ENCODE data around the gene OLFML2A.

OLFML2A gene

GRCh38 chr9:124781967-124782660 lies 5.2 kb downstream of the OLFML2A start:
- H3K27me3 ChIP-seq (ENCODE audit: control insufficient read depth, insufficient read depth, low read length): no peaks in the 10 kb centered on the region
- peaks cover 13% of the 10 kb centered on the region for H3K4me1 ChIP-seq (ENCODE audit: control insufficient read depth, insufficient read depth, low read length)
- H3K36me3 ChIP-seq (ENCODE audit: control insufficient read depth, insufficient read depth, low read length): no peaks in the 10 kb centered on the region
- H3K9me3 ChIP-seq (ENCODE audit: control insufficient read depth, insufficient read depth, low read length): no peaks in the 10 kb centered on the region
- H3K9ac ChIP-seq (ENCODE audit: low read depth, low read length): no peak overlapping the region
- no peak overlapping the region for H3K4me3 ChIP-seq (ENCODE audit: low read depth, low read length)

DNA sequence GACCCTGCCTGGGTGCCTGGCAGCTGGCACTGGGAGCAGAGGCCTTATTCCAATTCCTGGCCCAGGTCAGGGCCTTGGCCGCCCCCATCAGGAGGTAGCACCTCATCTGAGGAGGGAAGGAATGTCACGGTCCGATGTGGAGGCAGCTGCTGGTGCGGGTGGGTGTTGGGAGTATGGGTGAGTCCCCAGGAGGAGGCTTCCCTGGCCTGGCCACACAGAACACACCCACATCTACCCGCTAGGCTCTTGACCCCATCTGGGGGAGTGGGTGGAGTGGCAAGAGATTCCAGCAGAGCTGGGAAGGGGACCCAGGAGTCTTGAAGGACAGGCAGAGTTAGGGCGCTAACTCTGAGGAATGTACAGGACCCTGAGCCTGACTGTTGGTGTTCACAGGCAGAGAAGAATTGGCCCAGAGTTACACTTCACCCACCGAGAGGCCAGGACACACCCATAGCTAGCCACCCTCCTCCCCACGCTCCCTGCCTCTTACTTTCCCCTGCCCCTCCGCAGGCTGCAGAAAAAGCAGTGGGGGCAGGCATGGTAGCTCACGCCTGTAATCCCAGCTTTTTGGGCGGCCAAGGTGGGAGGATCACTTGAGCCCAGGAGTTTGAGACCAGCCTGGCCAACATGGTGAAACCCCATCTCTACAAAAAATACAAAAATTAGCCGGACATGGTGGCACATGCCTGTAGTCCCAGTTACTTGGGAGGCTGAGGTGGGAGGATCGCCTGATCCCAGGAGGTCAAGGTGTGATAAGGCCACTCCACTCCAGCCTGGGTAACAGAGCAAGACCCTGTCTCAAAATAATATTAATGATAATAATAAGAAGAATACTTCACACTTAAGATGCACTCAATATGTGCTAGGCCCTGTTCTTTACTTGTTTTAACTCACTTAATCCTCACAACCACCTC lies 6.0 kb downstream of the OLFML2A start:
- Histone ChIP-seq H3K4me3 (ENCODE audit: low read depth, low read length) (no peak overlapping the region), H3K9ac (ENCODE audit: low read depth, low read length) (no peak overlapping the region), H3K36me3 (ENCODE audit: control insufficient read depth, insufficient read depth, low read length) (no peaks in the 10 kb centered on the region), H3K9me3 (ENCODE audit: control insufficient read depth, insufficient read depth, low read length) (no peaks in the 10 kb centered on the region), H3K27me3 (ENCODE audit: control insufficient read depth, insufficient read depth, low read length) (no peaks in the 10 kb centered on the region), H3K4me1 (ENCODE audit: control insufficient read depth, insufficient read depth, low read length) (peaks cover 13% of the 10 kb centered on the region)

- Histone ChIP-seq H3K4me3 (ENCODE audit: low read depth, low read length) (no peak overlapping the region), H3K9ac (ENCODE audit: low read depth, low read length) (no peak overlapping the region), H3K4me1 (ENCODE audit: control insufficient read depth, insufficient read depth, low read length) (peaks cover 12% of the 10 kb centered on the region), H3K36me3 (ENCODE audit: control insufficient read depth, insufficient read depth, low read length) (no peaks in the 10 kb centered on the region), H3K9me3 (ENCODE audit: control insufficient read depth, insufficient read depth, low read length) (no peaks in the 10 kb centered on the region), H3K27me3 (ENCODE audit: control insufficient read depth, insufficient read depth, low read length) (no peaks in the 10 kb centered on the region)
These were observed 6.9 kb downstream of the OLFML2A start for GRCh38 chr9:124783830-124784229.

DNA sequence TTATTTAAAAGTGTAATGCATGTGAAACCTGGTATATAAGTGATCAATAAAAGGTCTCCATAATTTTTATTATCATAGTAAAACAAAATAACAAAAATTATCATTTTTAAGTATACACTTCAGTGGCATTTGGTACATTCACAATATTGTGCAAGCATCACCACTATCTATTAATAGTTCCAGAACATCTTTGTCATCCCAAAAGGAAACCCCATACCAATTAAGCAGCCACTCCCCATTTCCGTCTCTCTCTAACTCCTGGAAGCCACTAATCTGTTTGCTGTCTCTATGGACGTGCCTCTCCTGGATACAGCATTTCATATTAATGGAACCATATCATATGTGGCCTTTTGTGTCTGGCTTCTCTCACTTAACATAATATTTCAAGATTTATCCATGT lies 7.6 kb downstream of the OLFML2A start:
- no peak overlapping the region for H3K9ac ChIP-seq (ENCODE audit: low read depth, low read length)

DNA sequence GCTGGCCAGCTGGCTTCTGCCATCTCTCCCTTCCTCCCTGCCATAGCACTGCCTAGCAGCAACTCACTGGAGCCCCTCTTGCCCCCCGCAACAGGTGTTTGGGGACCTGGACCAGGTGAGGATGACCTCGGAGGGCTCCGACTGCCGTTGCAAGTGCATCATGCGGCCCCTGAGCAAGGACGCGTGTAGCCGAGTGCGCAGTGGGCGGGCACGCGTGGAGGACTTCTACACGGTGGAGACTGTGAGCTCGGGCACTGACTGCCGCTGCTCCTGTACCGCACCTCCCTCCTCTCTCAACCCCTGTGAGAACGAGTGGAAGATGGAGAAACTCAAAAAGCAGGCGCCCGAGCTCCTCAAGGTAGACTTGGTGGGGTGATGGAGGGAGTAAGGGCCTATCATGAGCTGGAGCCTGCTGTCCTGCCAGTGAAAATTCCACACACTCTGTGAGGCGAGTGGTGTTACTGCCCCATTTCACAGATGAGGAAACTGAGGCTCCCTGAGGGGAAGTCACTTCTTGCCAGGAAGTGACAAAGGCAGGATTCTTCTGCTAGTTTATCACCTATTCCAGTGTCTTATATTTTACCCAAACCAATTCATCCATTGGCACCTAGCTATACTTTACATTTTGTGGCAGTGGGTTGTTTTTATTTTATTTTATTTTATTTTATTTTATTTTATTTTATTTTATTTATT lies 10.1 kb downstream of the OLFML2A start:
- Histone ChIP-seq H3K36me3 (ENCODE audit: control insufficient read depth, insufficient read depth, low read length) (no peaks in the 10 kb centered on the region), H3K4me1 (ENCODE audit: control insufficient read depth, insufficient read depth, low read length) (peaks cover 2% of the 10 kb centered on the region), H3K27me3 (ENCODE audit: control insufficient read depth, insufficient read depth, low read length) (no peaks in the 10 kb centered on the region), H3K9ac (ENCODE audit: low read depth, low read length) (no peak overlapping the region), H3K9me3 (ENCODE audit: control insufficient read depth, insufficient read depth, low read length) (no peaks in the 10 kb centered on the region), H3K4me3 (ENCODE audit: low read depth, low read length) (no peak overlapping the region)

More for the DNA sequence above, 7.6 kb downstream of the OLFML2A start:
- Histone ChIP-seq H3K4me1 (ENCODE audit: control insufficient read depth, insufficient read depth, low read length) (peaks cover 7% of the 10 kb centered on the region), H3K4me3 (ENCODE audit: low read depth, low read length) (no peak overlapping the region), H3K9me3 (ENCODE audit: control insufficient read depth, insufficient read depth, low read length) (no peaks in the 10 kb centered on the region), H3K27me3 (ENCODE audit: control insufficient read depth, insufficient read depth, low read length) (no peaks in the 10 kb centered on the region), H3K36me3 (ENCODE audit: control insufficient read depth, insufficient read depth, low read length) (no peaks in the 10 kb centered on the region)

- Histone ChIP-seq H3K27me3 (ENCODE audit: control insufficient read depth, insufficient read depth, low read length) (no peaks in the 10 kb centered on the region), H3K36me3 (ENCODE audit: control insufficient read depth, insufficient read depth, low read length) (no peaks in the 10 kb centered on the region), H3K4me3 (ENCODE audit: low read depth, low read length) (no peak overlapping the region), H3K9ac (ENCODE audit: low read depth, low read length) (no peak overlapping the region), H3K9me3 (ENCODE audit: control insufficient read depth, insufficient read depth, low read length) (no peaks in the 10 kb centered on the region), H3K4me1 (ENCODE audit: control insufficient read depth, insufficient read depth, low read length) (no peaks in the 10 kb centered on the region)
These were observed 11.7 kb downstream of the OLFML2A start for GRCh38 chr9:124788542-124789217.

DNA sequence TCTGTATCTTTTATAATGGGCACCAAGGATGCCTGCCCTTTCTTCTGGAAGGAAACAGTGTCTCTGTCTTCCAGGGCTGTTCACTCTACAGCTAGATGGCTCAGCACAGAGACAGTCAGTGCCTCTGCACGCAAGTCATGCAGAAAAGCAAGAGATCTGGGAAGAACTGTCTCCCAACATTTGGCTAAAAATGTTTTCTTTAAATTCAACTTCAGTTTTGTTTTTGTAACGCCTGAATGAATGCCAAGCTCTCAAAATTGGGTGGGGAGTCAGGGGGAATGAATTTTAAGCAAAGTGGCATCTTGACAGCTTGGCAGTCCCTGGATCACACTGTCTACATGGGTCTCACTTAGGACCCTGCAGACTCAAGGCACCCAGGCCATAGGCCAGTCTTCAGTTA lies 12.6 kb downstream of the OLFML2A start:
- no peaks in the 10 kb centered on the region for H3K36me3 ChIP-seq (ENCODE audit: control insufficient read depth, insufficient read depth, low read length)
- H3K9me3 ChIP-seq (ENCODE audit: control insufficient read depth, insufficient read depth, low read length): no peaks in the 10 kb centered on the region
- no peak overlapping the region for H3K9ac ChIP-seq (ENCODE audit: low read depth, low read length)
- H3K4me1 ChIP-seq (ENCODE audit: control insufficient read depth, insufficient read depth, low read length): no peaks in the 10 kb centered on the region
- H3K4me3 ChIP-seq (ENCODE audit: low read depth, low read length): no peak overlapping the region
- H3K27me3 ChIP-seq (ENCODE audit: control insufficient read depth, insufficient read depth, low read length): no peaks in the 10 kb centered on the region

- H3K36me3 ChIP-seq (ENCODE audit: control insufficient read depth, insufficient read depth, low read length): no peaks in the 10 kb centered on the region
- no peaks in the 10 kb centered on the region for H3K4me1 ChIP-seq (ENCODE audit: control insufficient read depth, insufficient read depth, low read length)
- no peaks in the 10 kb centered on the region for H3K27me3 ChIP-seq (ENCODE audit: control insufficient read depth, insufficient read depth, low read length)
- no peaks in the 10 kb centered on the region for H3K9me3 ChIP-seq (ENCODE audit: control insufficient read depth, insufficient read depth, low read length)
- no peak overlapping the region for H3K4me3 ChIP-seq (ENCODE audit: low read depth, low read length)
- no peak overlapping the region for H3K9ac ChIP-seq (ENCODE audit: low read depth, low read length)
These were observed 13.4 kb downstream of the OLFML2A start for GRCh38 chr9:124790301-124790700.

DNA sequence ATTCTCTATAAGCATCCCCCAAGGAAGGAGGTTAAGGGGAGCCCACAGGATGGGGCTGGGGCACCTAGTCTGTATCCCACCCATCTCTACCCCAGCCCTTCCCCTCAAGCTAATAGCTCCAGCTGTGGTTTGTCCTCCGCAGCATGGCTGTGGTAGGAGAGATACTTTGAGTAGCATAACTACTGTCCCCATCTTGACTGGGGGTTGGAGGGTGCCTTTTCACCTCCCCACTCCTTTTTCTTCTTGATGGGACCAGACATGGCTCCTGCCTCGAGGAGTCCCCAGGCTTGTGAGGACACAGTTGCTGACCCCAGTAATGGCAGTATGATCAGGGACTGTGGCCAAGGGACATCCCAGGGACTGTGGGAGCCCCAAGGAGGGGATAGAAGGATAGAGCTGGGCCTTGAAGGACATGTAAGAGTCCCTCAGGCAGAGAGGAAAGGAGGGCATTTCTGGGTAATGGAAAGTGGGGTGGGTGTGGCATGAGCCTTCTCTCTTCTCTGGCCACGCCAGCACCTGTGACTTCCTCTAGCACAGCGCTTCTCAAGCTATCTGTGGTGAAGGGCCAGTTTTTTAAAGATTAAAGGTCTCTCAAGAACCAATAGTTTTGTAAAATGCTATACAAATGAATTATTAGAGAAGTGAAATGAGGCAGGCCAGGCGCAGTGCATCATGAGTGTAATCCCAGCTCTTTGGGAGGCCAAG lies 14.0 kb downstream of the OLFML2A start:
- Histone ChIP-seq H3K4me1 (ENCODE audit: control insufficient read depth, insufficient read depth, low read length) (no peaks in the 10 kb centered on the region), H3K9ac (ENCODE audit: low read depth, low read length) (no peak overlapping the region), H3K9me3 (ENCODE audit: control insufficient read depth, insufficient read depth, low read length) (no peaks in the 10 kb centered on the region), H3K27me3 (ENCODE audit: control insufficient read depth, insufficient read depth, low read length) (no peaks in the 10 kb centered on the region), H3K4me3 (ENCODE audit: low read depth, low read length) (no peak overlapping the region), H3K36me3 (ENCODE audit: control insufficient read depth, insufficient read depth, low read length) (no peaks in the 10 kb centered on the region)

GRCh38 chr9:124792257-124793014 lies 15.5 kb downstream of the OLFML2A start:
- Histone ChIP-seq H3K4me1 (ENCODE audit: control insufficient read depth, insufficient read depth, low read length) (no peaks in the 10 kb centered on the region), H3K27me3 (ENCODE audit: control insufficient read depth, insufficient read depth, low read length) (no peaks in the 10 kb centered on the region), H3K36me3 (ENCODE audit: control insufficient read depth, insufficient read depth, low read length) (no peaks in the 10 kb centered on the region), H3K9ac (ENCODE audit: low read depth, low read length) (no peak overlapping the region), H3K9me3 (ENCODE audit: control insufficient read depth, insufficient read depth, low read length) (no peaks in the 10 kb centered on the region), H3K4me3 (ENCODE audit: low read depth, low read length) (no peak overlapping the region)

All from iPS-15b (cell line).